Heart left ventricle (tissue), 16 donors: Measurements from ENCODE around the gene STOML3. TPM values are rescaled to one million over a fixed set of nuclear protein-coding genes. Genes with fewer than 3 reads are reported as not detected.

Source experiments
- ATAC-seq, 4 donors: fragments of 200-7000 bp; cut with Tn5 transposase; one replicate each; pipeline ENCODE4 v1.9.1; 2020 to 2022; ENCODE audit warnings: moderate library complexity in 4 of 4, mild to moderate bottlenecking in 3 of 4, moderate number of reproducible peaks in 1 of 4
- DNase-seq, 5 donors: peaks; one replicate each; pipeline ENCODE4 v3.0.0-alpha.2; 2020
- H3K27ac ChIP-seq, 12 donors: fragments of 200-600 bp; sonication (generic) in 4 of 12; one replicate each; pipeline versions ENCODE4 v1.5.0 to v1.8.0; 2016 to 2022; ENCODE audit warnings: mild to moderate bottlenecking in 2 of 12
- H3K27me3 ChIP-seq, 9 donors: fragments of 200-600 bp; sonication (generic) in 2 of 9; one replicate each; pipeline versions ENCODE4 v1.5.1 to v1.8.0; 2016 to 2022; ENCODE audit warnings: mild to moderate bottlenecking in 3 of 9
- H3K36me3 ChIP-seq, 9 donors: fragments of 200-600 bp; sonication (generic) in 2 of 9; one replicate each; pipeline versions ENCODE4 v1.5.0 to v1.8.0; 2018 to 2022; ENCODE audit warnings: mild to moderate bottlenecking in 2 of 9
- H3K4me1 ChIP-seq, 12 donors: fragments of 200-600 bp; sonication (generic) in 4 of 12; one replicate each; pipeline versions ENCODE4 v1.5.0 to v1.8.0; 2016 to 2022; ENCODE audit warnings: mild to moderate bottlenecking in 3 of 12
- H3K4me3 ChIP-seq, 12 donors: fragments of 200-600 bp; sonication (generic) in 4 of 12; one replicate each; pipeline versions ENCODE4 v1.5.0 to v1.8.0; 2017 to 2022; ENCODE audit warnings: mild to moderate bottlenecking in 9 of 12, moderate library complexity in 4 of 12
- H3K9me3 ChIP-seq, 12 donors: fragments of 200-600 bp; sonication (generic) in 4 of 12; one replicate each; pipeline versions ENCODE4 v1.5.0 to v1.8.0; 2016 to 2022; ENCODE audit warnings: mild to moderate bottlenecking in 1 of 12
- CTCF ChIP-seq, 12 donors: fragments of 200-600 bp; sonication (generic) in 4 of 12; IDR thresholded peaks; one replicate each; pipeline versions ENCODE4 v1.5.0 to v1.8.0; 2018 to 2022; ENCODE audit warnings: antibody characterized with exemption in 12 of 12, mild to moderate bottlenecking in 5 of 12
- POLR2A ChIP-seq, 2 donors: fragments of 450-650 bp; IDR thresholded peaks; one replicate each; pipeline ENCODE4 v1.6.1; 2017; ENCODE audit warnings: antibody characterized with exemption in 2 of 2, mild to moderate bottlenecking in 2 of 2, moderate library complexity in 2 of 2
- WGBS, 4 donors: extraction: QIAGEN DNeasy Blood & Tissue Kit in 2 of 4; methylation state at CpG; one replicate each; pipeline versions ENCODE4 v1.1.5 to v1.1.7; 2013 to 2018; 5-methylcytosine and 5-hydroxymethylcytosine counted together
- intact Hi-C, 10 donors: fragments of 100-400 bp; cut with DNase I; formaldehyde crosslinking; loops; one replicate each; pipeline versions ENCODE4 v1.11.1 to v1.14.2; 2022
- polyA plus RNA-seq, 2 donors: library from polyadenylated mRNA; stranded (reverse); fragments of 200-250 nt; gene quantifications; one replicate each; pipeline ENCODE4 v1.2.3, GENCODE V29; 2013
- total RNA-seq, 9 donors: library from RNA; depleted of rRNA in 2 of 9; stranded (reverse); fragments of >200 nt in 2 of 9; fragmentation: NEBNext Ultra II Directional in 3 of 9; extraction: Animal tissue kit (Norgen Biotek cat#: 25700) in 3 of 9; gene quantifications; one replicate each; pipeline versions ENCODE4 v1.1.0 to v1.2.4, GENCODE V29; 2016 to 2023
- donor health status: ischemic (EF 13 %, LVEDD 7.1; RV severe dilation, severe dysfunction).
- donor health status: healthy with polysubstance abuse.
- donor health status: DM: no; HTN: yes; CAD: no.
- donor health status: DM: no; HTN: no; CAD: no.
- donor health status: ischemic (EF 25% LVEDD 6.9; RV normal size, moderate dysfunction).
- donor health status: ischemic (EF 25% LVEDD 5.7; RV mildly dilated, moderate dysfunction).
- donor health status: healthy.
- donor health status: DM: yes; HTN: yes; CAD: no.
- donor health status: ischemic (EF 35%, LVEDD 5.7; RV mildly dilated, moderate dysfunction).
- donor health status: nonischemic (EF 11% LVEDD 7.7; RV severe dilation, severe dysfunction).
- donor health status: DM: yes; HTN: yes; CAD: no.
- donor health status: PGD.
- donor health status: ischemic (EF 29% LVEDD 5.4; RV normal size, mild dysfunction).
- donor health status: nonischemic (EF 23%, LVEDD 6.1; RV moderate dilation, normal function).

STOML3 gene
- total and polyA plus RNA-seq, 11 donors = not detected

GRCh38 chr13:38944219-38944618 lies 46.4 kb downstream of the STOML3 start:
- intact Hi-C loops = no loop called here
- Histone ChIP-seq H3K27ac (no peak overlapping the region), H3K9me3 (no peaks in the 10 kb centered on the region), H3K27me3 (no peaks in the 10 kb centered on the region), H3K36me3 (no peaks in the 10 kb centered on the region), H3K4me1 (no peaks in the 10 kb centered on the region), H3K4me3 (no peak overlapping the region)
- no peak for ATAC-seq
- 43 to 51% (median 47%) methylated on average over 3 of the region's 3 CpGs for WGBS, 4 donors
- no peak for DNase-seq
- no peak for TF ChIP-seq CTCF (IDR thresholded peaks at IDR 0.05)
- TF ChIP-seq POLR2A (IDR thresholded peaks at IDR 0.05) = no peak

DNA sequence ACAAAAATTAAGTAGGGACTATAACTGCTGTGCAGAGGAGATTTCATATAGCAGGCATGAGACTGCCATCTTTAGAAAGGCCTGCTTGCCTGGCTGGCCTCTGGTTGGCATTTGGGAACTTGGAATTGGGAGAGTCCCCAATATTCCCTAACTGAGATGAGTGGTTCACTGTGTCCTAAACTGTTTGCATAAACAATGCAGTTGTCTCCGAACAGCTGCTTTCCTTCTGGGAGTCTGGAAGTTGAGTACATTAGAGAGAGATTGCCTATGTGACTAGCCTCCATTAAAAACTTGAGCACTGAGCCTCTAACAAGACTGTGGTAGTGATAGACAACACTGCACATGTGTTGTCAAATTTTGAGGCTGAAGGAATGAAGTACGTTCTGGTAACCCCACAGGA lies 47.4 kb downstream of the STOML3 start:
- 73 to 79% (median 76%) methylated on average over 2 of the region's 2 CpGs for WGBS, 4 donors

GRCh38 chr13:38941353-38941945 lies 49.2 kb downstream of the STOML3 start:
- ATAC-seq = no peak
- no peak for DNase-seq
- Histone ChIP-seq H3K36me3 (no peaks in the 10 kb centered on the region), H3K4me1 (no peaks in the 10 kb centered on the region), H3K27me3 (no peaks in the 10 kb centered on the region), H3K9me3 (no peaks in the 10 kb centered on the region), H3K4me3 (no peak overlapping the region), H3K27ac (no peak overlapping the region)
- intact Hi-C loops = no loop called here
- no peak for TF ChIP-seq CTCF (IDR thresholded peaks at IDR 0.05)
- no peak for TF ChIP-seq POLR2A (IDR thresholded peaks at IDR 0.05)
- 70 to 84% (median 76%) methylated on average over 3 of the region's 3 CpGs for WGBS, 4 donors

More for the DNA sequence above, 47.4 kb downstream of the STOML3 start:
- ATAC-seq = no peak
- Histone ChIP-seq H3K27ac (no peak overlapping the region), H3K9me3 (no peaks in the 10 kb centered on the region), H3K4me3 (no peak overlapping the region), H3K36me3 (no peaks in the 10 kb centered on the region), H3K27me3 (no peaks in the 10 kb centered on the region), H3K4me1 (no peaks in the 10 kb centered on the region)
- intact Hi-C loops = no loop called here
- TF ChIP-seq CTCF (IDR thresholded peaks at IDR 0.05) = no peak
- TF ChIP-seq POLR2A (IDR thresholded peaks at IDR 0.05) = no peak
- no peak for DNase-seq

DNA sequence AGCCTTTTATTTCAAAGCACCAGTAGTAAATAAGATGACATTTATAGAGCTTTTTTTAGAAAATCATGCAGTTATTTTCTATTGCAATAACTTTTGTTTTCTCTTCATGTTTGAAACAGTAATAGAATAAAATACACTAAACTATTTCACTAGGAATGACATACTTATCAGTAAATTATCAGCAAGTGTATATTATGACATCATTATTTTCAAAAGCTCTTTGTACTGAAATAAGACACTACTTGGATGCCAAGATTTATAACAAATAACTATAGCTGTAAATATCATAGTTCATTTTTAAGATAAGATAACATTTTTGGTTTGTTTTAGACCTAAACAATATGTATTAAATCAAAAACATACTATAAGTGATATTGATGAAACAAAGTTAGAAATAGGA lies 56.8 kb downstream of the STOML3 start:
- ATAC-seq = no peak
- DNase-seq = no peak
- no peaks in the 10 kb centered on the region for H3K36me3 ChIP-seq

More for the DNA sequence above, 56.8 kb downstream of the STOML3 start:
- Histone ChIP-seq H3K4me1 (no peaks in the 10 kb centered on the region), H3K27ac (no peak overlapping the region), H3K27me3 (peaks cover 0 to 6% (median 0%) of the 10 kb centered on the region in 9 donors), H3K9me3 (no peaks in the 10 kb centered on the region), H3K4me3 (no peak overlapping the region)
- intact Hi-C loops = no loop called here
- no peak for TF ChIP-seq POLR2A (IDR thresholded peaks at IDR 0.05)
- no peak for TF ChIP-seq CTCF (IDR thresholded peaks at IDR 0.05)
